Activated B cell treated with CpG ODN at 0.5 μM for 24 hours (primary cell): ENCODE data around the gene MRGPRX1. TPM values are rescaled to one million over a fixed set of nuclear protein-coding genes. Genes with fewer than 3 reads are reported as not detected.
"Not testable (repeated sequence)": the region's sequence is repeated elsewhere in the genome, so short reads cannot be mapped to it uniquely, and the experiment has no call there.

Experiments
- ATAC-seq: fragments of 200-7000 bp; cut with Tn5 transposase; one replicate; pipeline ENCODE4 v1.10.0; 2021; ENCODE audit warnings: low read depth, mild to moderate bottlenecking, moderate library complexity
- CTCF ChIA-PET: fragments of 350-600 bp; sonication (Branson Sonifier 250); formaldehyde crosslinking; loops from one replicate; lab custom pipeline; 2021; ENCODE audit warnings: antibody characterized with exemption; lab: Charles Lee
- POLR2A ChIA-PET: fragments of 350-600 bp; sonication (Branson Sonifier 250); formaldehyde crosslinking; loops from one replicate; lab custom pipeline; 2021; ENCODE audit warnings: antibody characterized with exemption; lab: Charles Lee
- DNase-seq: peaks from one replicate; pipeline ENCODE4 v3.0.0; 2022
- H3K27ac Mint-ChIP-seq: one replicate; pipeline ENCODE4 v1.8.0; 2020; ENCODE audit warnings: mixed read lengths
- H3K27me3 Mint-ChIP-seq: one replicate; pipeline ENCODE4 v1.8.0; 2021; ENCODE audit warnings: mixed read lengths
- H3K36me3 Mint-ChIP-seq: one replicate; pipeline ENCODE4 v1.8.0; 2021; ENCODE audit warnings: low read depth, mixed read lengths
- H3K4me1 Mint-ChIP-seq: one replicate; pipeline ENCODE4 v1.8.0; 2021; ENCODE audit warnings: mixed read lengths
- H3K4me3 Mint-ChIP-seq: one replicate; pipeline ENCODE4 v1.8.0; 2020; ENCODE audit warnings: mild to moderate bottlenecking, mixed read lengths
- H3K9me3 Mint-ChIP-seq: one replicate; pipeline ENCODE4 v1.8.0; 2020; ENCODE audit warnings: mixed read lengths
- CTCF ChIP-seq: fragments of 200-600 bp; IDR thresholded peaks from one replicate; pipeline ENCODE4 v1.8.0; 2022; ENCODE audit warnings: antibody characterized with exemption, mild to moderate bottlenecking
- intact Hi-C: fragments of 100-400 bp; cut with micrococcal nuclease; formaldehyde crosslinking; loops from one replicate; pipeline ENCODE4 v1.15.1; 2024
- total RNA-seq: library from RNA; stranded (reverse); gene quantifications from 2 replicates; pipeline ENCODE4 v1.2.3, GENCODE V29; 2022

The MRGPRX1 gene
- total RNA-seq, 1 donor from 2014 or later: not detected

- intact Hi-C loops: no loop called here
- no peak for ATAC-seq
- H3K9me3 Mint-ChIP-seq: no peaks in the 10 kb centered on the region
- ChIA-PET POLR2A (no interaction called here), CTCF (no interaction called here)
- no peaks in the 10 kb centered on the region for H3K36me3 Mint-ChIP-seq
- no peak for DNase-seq
- no peak overlapping the region for H3K4me3 Mint-ChIP-seq
- peaks cover 8% of the 10 kb centered on the region for H3K27me3 Mint-ChIP-seq
- no peaks in the 10 kb centered on the region for H3K4me1 Mint-ChIP-seq
- H3K27ac Mint-ChIP-seq: no peak overlapping the region
- no peak for TF ChIP-seq CTCF
Observed at GRCh38 chr11:18934195-18934814, 4.9 kb downstream of the MRGPRX1 start.

DNA sequence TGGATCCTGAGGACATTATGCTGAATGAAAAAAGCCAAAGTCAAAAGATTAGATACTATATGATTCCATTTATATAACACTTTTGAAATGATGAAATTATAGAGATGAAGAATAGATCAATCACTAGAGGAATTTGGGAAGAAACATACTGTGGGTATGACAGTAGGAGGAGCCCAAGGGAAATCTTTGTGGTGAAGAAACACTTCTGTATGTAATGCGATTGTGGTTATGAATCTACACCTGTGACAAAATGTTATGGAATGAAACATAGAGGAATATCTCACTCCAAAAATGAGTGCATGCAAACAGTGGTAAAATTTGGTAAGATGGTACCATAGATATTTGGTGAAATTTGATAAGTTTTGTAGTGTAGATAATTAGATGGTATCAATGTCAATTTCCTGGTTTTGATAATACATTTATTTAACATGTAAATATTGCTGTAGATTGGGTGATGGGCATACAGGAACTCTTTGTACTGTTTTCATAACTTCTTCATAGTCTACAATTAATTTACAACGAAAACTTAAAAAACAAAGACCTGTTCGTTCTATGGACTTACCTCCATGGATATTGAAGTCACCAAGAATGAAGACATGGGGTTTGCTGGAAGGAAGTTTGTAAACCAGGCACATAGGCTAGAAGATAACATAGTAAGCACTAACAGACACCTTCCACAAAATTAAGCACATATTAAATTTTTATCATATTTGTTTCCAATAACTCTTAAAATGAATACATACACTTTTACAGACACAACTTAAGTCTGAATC, 11.5 kb downstream of the MRGPRX1 start:
- DNase-seq (no peak), ATAC-seq (no peak)
- intact Hi-C loops: no loop called here
- ChIA-PET POLR2A (no interaction called here), CTCF (no interaction called here)
- Mint-ChIP-seq H3K4me1 (no peaks in the 10 kb centered on the region), H3K27ac (no peak overlapping the region), H3K36me3 (no peaks in the 10 kb centered on the region), H3K9me3 (peaks cover 8% of the 10 kb centered on the region), H3K27me3 (peaks cover 5% of the 10 kb centered on the region), H3K4me3 (no peak overlapping the region)
- no peak for TF ChIP-seq CTCF

- H3K4me1 Mint-ChIP-seq, ATAC-seq, H3K36me3 Mint-ChIP-seq, H3K27me3 Mint-ChIP-seq, H3K9me3 Mint-ChIP-seq, DNase-seq, intact Hi-C loops, POLR2A ChIA-PET, H3K27ac Mint-ChIP-seq, H3K4me3 Mint-ChIP-seq, CTCF ChIA-PET: not testable (repeated sequence)
Observed at GRCh38 chr11:18925426-18925825, 13.8 kb downstream of the MRGPRX1 start.

DNA sequence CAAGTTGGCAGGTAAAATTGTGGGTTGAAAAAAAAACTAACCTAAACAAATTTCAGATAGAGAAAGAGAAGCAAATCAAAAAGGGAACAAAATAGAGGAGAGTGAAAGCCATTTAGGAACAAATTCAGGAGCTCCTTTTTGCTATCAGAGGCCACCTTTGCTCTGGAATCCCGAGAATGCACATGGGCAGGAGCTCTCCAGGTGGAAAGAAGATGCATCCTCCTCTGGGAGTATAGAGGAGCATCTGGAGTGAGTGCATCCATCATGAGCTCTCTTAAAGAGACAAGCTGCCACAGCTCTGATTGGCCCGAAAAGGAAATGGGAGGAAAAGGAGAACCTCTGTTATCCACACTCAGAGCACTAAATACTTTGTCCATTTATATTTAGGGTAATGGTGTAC, 26.3 kb downstream of the MRGPRX1 start:
- DNase-seq (no peak), ATAC-seq (no peak)
- CTCF ChIA-PET: no interaction called here
- Mint-ChIP-seq H3K9me3 (no peaks in the 10 kb centered on the region), H3K4me1 (no peaks in the 10 kb centered on the region), H3K27me3 (peaks cover 2% of the 10 kb centered on the region), H3K4me3 (no peak overlapping the region), H3K36me3 (no peaks in the 10 kb centered on the region), H3K27ac (no peak overlapping the region)
- intact Hi-C loops: no loop called here
- POLR2A ChIA-PET: no interaction called here
- TF ChIP-seq CTCF: no peak

DNA sequence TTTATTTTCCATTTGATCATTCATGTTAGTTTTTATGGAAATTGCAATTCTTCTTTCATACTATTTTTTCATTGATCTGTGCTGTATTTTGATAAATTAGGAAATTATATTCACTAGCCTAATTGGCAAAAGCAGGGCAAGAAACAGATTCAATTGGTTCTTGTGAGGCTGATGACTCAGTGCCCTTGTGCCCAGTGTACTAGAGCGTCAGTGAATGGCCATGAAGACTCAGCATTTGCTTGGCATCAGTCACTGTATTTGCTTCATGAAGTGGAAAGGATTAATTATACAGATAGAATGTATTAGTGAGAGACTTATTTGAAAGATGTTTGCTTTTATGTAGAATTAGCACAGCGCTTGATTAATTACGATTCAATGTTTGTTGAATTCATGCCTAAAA, 31.8 kb downstream of the MRGPRX1 start:
- no peaks in the 10 kb centered on the region for H3K4me1 Mint-ChIP-seq
- ChIA-PET POLR2A (no interaction called here), CTCF (no interaction called here)
- DNase-seq: no peak
- H3K9me3 Mint-ChIP-seq: no peaks in the 10 kb centered on the region
- H3K27ac Mint-ChIP-seq: no peak overlapping the region
- no peaks in the 10 kb centered on the region for H3K36me3 Mint-ChIP-seq
- TF ChIP-seq CTCF: no peak
- intact Hi-C loops: no loop called here
- no peak overlapping the region for H3K4me3 Mint-ChIP-seq
- peaks cover 5% of the 10 kb centered on the region for H3K27me3 Mint-ChIP-seq
- no peak for ATAC-seq

- CTCF ChIA-PET, POLR2A ChIA-PET, H3K27ac Mint-ChIP-seq, H3K9me3 Mint-ChIP-seq, intact Hi-C loops, DNase-seq, H3K4me3 Mint-ChIP-seq, H3K4me1 Mint-ChIP-seq, H3K36me3 Mint-ChIP-seq, ATAC-seq: not testable (repeated sequence)
- peaks cover 37% of the 10 kb centered on the region for H3K27me3 Mint-ChIP-seq
Observed at GRCh38 chr11:18900637-18901036, 38.6 kb downstream of the MRGPRX1 start.

- CTCF ChIA-PET, DNase-seq, H3K36me3 Mint-ChIP-seq, POLR2A ChIA-PET, H3K9me3 Mint-ChIP-seq, intact Hi-C loops, H3K4me1 Mint-ChIP-seq, H3K27ac Mint-ChIP-seq, ATAC-seq, H3K4me3 Mint-ChIP-seq: not testable (repeated sequence)
- H3K27me3 Mint-ChIP-seq: peaks cover 37% of the 10 kb centered on the region
Observed at GRCh38 chr11:18900151-18900611, 39.0 kb downstream of the MRGPRX1 start.

DNA sequence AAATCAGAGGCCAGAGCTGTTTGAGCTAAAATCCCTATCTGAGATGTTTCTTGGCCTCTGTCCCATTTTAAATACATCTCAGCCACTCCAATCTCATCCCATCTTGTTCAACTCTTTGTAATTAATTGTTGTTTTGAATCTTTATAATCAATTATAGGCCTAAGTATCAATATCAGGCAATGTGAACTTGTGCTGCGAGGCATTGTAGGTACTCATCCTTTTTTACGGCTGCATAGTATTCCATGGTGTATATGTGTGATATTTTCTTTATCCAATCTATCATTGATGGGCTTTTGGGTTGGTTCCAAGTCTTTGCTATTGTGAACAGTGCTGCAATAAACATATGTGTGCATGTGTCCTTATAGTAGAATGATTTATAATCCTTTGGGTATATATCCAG, 47.5 kb downstream of the MRGPRX1 start:
- H3K4me3 Mint-ChIP-seq, intact Hi-C loops, H3K9me3 Mint-ChIP-seq, H3K36me3 Mint-ChIP-seq, H3K4me1 Mint-ChIP-seq, CTCF ChIA-PET, ATAC-seq, H3K27ac Mint-ChIP-seq, DNase-seq, POLR2A ChIA-PET: not testable (repeated sequence)
- H3K27me3 Mint-ChIP-seq: peaks cover 16% of the 10 kb centered on the region
